Lower leg skin (tissue), 3 donors: Measurements from ENCODE around the gene ZNF555.

ENCODE experiments used
- CTCF ChIP-seq, 3 donors: fragments of 450-650 bp; IDR thresholded peaks; one replicate each; pipeline ENCODE4 v1.5.1; 2016; ENCODE audit warnings: antibody characterized with exemption in 3 of 3, mild to moderate bottlenecking in 3 of 3, moderate library complexity in 2 of 3
- POLR2A ChIP-seq, 2 donors: fragments of 450-650 bp; IDR thresholded peaks; one replicate each; pipeline ENCODE4 v1.6.1; 2016 to 2017; ENCODE audit warnings: antibody characterized with exemption in 2 of 2, mild to moderate bottlenecking in 1 of 2, moderate library complexity in 1 of 2

- TF ChIP-seq CTCF (IDR thresholded peaks at IDR 0.05), result no peak
- TF ChIP-seq POLR2A (IDR thresholded peaks at IDR 0.05), result no peak
Measured at GRCh38 chr19:2845107-2845506, 3.8 kb downstream of the ZNF555 start.
